ENCODE measurements around the gene SHISAL1.

DNA sequence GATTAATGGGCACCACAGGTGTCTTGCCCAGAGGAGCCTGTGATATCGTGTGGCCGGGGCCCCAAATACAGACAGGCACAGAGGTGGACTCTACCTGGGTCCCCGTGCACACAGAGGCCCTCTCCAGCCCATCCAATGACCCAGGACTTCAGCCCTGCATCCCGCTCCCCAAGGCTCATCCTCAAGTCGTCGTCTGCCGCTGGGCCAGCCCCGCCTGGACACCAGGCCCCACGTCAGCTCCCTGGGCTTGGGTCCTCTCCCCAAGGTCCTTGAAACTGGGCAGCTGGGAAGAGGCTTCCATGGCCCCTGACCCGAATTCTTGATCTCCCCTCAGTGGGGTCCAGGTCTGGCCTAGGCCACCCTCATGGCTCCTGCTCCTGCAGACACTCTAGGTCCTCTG, 20.2 kb downstream of the SHISAL1 start:
- TF ChIP-seq, protein P1, sequence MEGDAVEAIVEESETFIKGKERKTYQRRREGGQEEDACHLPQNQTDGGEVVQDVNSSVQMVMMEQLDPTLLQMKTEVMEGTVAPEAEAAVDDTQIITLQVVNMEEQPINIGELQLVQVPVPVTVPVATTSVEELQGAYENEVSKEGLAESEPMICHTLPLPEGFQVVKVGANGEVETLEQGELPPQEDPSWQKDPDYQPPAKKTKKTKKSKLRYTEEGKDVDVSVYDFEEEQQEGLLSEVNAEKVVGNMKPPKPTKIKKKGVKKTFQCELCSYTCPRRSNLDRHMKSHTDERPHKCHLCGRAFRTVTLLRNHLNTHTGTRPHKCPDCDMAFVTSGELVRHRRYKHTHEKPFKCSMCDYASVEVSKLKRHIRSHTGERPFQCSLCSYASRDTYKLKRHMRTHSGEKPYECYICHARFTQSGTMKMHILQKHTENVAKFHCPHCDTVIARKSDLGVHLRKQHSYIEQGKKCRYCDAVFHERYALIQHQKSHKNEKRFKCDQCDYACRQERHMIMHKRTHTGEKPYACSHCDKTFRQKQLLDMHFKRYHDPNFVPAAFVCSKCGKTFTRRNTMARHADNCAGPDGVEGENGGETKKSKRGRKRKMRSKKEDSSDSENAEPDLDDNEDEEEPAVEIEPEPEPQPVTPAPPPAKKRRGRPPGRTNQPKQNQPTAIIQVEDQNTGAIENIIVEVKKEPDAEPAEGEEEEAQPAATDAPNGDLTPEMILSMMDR (IDR thresholded peaks at IDR 0.05): no peak
- no peak for TF ChIP-seq POLR2A (IDR thresholded peaks at IDR 0.05)
